HG03571 (cell line): ENCODE measurements around the gene DMXL1.

ENCODE experiments used
- ATAC-seq: cut with Tn5 transposase; IDR thresholded peaks from one replicate; pipeline ENCODE4 v1.9.1; 2021; ENCODE audit not compliant: unreplicated experiment

The DMXL1 gene

GRCh38 chr5:119287547-119288111 lies 216.7 kb downstream of the DMXL1 start:
- peak; percentile 38 for ATAC-seq

GRCh38 chr5:119288379-119289033 lies 217.6 kb downstream of the DMXL1 start:
- no peak for ATAC-seq

DNA sequence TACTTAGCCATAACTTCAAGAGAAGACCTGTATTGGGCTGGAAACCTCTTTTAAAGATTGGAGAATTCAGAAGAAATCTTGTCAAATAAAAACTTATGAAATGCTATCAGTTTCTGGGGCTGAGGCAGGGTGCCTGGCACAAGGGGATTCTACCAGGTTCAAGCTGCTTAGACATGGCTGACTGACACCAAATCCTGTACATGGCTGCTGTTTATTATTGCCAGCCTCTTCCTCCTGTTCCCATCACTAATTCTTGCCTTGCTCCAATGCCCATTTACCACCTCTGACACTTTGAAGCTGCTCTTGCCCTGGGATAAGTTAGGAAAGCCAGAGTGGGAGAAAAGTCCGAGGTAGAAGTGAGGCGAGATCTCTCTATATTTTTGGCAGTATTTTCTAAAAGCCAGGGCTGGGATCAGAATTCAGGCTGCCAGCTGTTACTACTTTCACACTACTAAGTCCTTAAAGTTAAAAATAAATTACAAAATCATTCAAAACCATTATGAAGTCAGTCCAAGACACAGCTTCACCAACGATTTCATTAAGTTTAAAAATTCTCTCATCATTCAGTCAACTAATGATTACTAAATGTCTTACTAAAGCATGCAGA lies 218.7 kb downstream of the DMXL1 start:
- no peak for ATAC-seq

DNA sequence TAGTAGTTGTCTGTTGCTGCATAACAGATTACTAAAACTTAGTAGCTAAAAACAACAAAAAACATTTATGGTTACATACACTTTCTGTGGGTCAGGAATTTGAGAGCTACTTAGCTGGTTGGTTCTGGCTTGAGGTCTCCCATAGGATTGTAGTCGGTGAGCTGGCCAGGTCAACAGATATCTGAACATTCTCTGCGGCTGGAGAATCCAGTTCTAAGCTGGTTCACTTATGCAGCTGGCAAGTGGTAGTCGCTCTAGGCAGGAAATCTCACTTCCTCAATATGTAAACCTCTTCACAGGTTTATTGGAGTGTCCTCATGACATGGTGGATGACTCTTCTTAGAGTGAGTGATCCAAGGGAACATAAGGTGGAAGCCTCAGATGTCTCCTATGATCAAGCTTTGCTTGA lies 219.3 kb downstream of the DMXL1 start:
- ATAC-seq = peak; percentile 82

GRCh38 chr5:119290607-119291006 lies 219.7 kb downstream of the DMXL1 start:
- no peak for ATAC-seq

DNA sequence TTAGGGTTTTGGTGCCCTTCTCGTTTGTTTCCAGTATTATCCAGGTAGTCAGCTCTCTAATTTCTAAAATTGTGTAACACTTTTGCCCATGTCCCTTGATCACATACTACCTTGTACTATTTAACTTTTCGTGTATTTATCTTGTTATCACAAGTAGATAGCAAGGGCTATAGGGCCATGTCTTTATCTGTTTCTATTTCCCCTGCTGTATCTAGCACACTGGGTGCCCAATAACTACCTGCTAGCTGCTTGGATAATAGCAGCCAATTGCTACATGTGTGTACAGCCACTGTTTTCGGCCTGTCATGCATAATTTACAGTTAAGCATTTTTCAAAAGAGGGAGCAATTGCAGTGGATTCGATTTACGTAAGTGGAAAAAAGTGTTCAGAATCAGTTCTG lies 220.2 kb downstream of the DMXL1 start:
- ATAC-seq = no peak

- no peak for ATAC-seq
Observed at GRCh38 chr5:119291877-119292276, 221.0 kb downstream of the DMXL1 start.

DNA sequence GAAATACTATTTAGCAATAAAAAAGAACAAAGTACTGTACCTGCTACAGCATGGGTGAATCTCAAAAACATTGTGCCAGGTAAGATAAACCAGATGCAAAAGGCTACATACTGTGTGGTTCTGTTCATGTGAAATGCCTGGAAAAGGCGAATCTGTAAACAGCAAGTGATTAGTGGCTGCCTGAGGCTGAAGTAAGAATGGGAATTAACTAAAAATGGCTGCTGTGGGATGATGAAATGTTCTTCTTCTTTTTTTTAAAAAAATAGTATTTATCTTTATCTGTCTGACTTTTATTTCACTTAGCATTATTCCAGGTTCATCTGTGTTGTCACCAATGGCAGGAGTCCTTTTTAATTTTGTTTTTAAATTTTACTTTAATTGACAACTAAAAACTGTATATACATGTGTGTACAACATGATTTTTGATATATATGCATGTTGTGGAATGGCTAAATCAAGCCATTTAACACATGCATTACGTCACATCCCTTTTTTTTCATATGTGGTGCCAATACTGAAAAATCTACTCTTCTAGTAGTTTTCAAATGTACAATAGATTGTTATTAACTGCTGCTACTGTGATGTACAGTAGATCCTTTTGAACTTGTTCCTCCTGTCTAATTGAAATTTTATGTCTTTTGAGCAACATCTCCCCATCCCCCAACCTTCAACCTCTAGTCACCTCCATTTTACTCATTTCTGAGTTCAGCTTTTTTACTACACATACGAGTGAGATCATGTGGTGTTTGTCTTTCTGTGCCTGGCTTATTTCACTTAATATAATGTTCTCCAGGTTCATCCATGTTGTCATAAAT lies 222.0 kb downstream of the DMXL1 start:
- ATAC-seq = no peak

DNA sequence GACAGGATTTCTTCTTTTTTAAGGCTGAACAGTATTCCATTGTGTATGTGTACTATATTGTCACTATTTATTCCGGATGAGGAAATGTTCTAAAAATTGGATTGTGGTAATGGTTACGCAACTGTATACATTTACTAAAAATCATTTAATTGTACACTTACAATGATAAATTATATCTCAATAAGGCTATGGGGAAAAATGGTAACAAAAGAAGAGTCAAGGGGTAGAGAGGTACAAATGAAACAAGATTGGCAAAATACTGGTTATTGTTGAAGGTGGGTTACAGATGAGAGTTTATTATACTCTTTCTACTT lies 222.6 kb downstream of the DMXL1 start:
- no peak for ATAC-seq
